Measurements from ENCODE around the gene ARHGEF7. TPM values are rescaled to one million over a fixed set of nuclear protein-coding genes. Genes with fewer than 3 reads are reported as not detected.

Gene ARHGEF7
- total RNA-seq, 1 donor from 2014 or later = 146 TPM

GRCh38 chr13:111322001-111322915 lies 207.1 kb downstream of the ARHGEF7 start:
- no peak for DNase-seq (ENCODE audit: low spot score)
- intact Hi-C loops (cut with DNase I) = no loop called here
- ATAC-seq = no peak

DNA sequence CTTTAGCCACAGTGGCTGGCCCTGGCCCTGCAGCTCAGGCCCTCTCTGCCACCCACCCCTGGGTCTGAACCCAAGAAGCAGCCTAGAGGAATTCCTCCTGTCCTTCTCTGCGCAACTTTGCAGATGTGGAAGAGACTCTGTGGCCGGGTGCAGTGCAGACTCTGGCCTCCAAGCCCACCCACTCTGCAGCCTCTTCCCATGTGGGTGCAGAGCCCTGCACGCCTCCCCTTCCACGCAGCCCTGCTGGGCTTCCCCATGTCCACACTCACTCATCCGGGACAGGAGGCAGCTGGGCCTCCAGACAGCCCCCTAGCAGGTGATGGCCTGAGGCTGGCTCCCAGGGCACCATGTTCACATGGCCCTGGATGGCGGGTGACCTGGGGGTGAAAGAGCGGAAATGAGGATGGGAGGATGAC lies 207.8 kb downstream of the ARHGEF7 start:
- intact Hi-C loops (cut with DNase I) = no loop called here
- no peak for DNase-seq (ENCODE audit: low spot score)
- no peak for ATAC-seq

DNA sequence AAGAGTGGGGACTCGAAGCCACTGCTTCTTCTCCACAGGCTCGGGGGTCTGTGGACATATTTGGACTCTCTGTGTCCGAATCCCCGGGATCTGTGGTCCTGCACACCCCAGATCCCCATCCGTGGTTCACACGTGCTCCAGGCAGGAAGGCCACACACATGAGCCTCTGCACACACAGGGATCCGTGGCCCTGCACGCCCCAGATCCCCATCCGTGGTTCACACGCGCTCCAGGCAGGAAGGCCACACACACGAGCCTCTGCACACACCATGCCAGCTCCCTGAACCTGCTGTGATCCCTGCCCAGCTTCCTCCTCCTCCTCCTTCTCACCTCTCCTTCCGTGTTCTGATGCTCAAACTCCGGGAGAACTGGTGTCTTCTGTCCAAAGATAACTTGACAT lies 208.4 kb downstream of the ARHGEF7 start:
- intact Hi-C loops (cut with DNase I) = no loop called here
- ATAC-seq (no peak), DNase-seq (ENCODE audit: low spot score) (no peak)

DNA sequence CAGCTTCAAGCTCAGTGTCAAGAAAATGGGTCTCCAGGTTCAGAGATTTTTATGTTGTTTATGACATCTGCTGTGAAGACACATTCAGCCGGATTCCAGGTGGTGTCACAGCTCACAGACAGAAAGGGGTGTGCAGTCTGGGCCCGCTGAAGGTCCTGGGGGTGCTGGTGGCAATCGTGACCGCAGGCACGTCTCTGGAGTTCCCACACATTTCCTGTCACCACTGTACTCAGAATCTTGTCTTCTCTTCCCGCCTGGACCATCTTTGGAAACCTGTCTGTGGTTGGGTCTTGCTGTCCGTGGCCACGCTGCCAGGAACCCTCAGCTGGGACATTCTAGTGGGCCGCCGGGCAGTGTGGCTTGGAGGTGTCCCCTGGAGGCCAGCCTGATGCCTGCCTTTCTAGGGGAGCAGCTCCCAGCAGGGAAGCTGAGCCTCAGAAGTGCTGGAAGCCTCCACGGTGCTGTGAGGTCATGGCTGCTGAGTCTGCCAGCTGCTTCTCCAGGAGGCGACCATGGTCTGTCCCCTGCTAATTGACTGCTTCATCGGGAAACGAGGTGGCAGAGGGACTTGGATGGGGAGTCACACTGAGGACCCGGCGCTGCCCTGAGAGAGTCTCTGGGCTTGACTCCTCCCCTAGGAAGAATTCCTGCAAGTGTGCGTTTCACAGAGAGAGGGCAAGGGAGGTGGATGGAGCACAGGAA lies 209.0 kb downstream of the ARHGEF7 start:
- no peak for DNase-seq (ENCODE audit: low spot score)
- intact Hi-C loops (cut with DNase I) = no loop called here
- ATAC-seq = no peak

DNA sequence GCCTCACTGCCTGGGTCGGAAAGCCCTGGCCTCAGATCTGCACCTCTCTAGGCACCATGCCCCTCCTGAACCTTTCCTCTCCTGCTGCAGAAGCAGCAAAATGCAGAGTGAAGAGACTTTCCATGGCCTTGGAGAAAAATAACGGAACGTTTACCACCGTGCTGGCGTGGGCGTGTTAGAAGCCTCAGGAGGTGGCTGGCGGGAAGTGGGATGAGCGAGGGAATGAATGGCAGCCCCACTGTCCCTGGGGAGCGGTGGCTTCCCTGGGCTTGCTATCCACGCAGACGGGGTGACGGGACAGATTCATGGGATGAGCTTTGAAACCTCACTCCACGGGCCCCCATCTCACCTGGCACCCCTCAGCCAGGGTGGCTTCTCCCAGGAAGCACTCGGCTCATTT lies 209.6 kb downstream of the ARHGEF7 start:
- ATAC-seq (no peak), DNase-seq (ENCODE audit: low spot score) (no peak)
- intact Hi-C loops (cut with DNase I) = no loop called here

DNA sequence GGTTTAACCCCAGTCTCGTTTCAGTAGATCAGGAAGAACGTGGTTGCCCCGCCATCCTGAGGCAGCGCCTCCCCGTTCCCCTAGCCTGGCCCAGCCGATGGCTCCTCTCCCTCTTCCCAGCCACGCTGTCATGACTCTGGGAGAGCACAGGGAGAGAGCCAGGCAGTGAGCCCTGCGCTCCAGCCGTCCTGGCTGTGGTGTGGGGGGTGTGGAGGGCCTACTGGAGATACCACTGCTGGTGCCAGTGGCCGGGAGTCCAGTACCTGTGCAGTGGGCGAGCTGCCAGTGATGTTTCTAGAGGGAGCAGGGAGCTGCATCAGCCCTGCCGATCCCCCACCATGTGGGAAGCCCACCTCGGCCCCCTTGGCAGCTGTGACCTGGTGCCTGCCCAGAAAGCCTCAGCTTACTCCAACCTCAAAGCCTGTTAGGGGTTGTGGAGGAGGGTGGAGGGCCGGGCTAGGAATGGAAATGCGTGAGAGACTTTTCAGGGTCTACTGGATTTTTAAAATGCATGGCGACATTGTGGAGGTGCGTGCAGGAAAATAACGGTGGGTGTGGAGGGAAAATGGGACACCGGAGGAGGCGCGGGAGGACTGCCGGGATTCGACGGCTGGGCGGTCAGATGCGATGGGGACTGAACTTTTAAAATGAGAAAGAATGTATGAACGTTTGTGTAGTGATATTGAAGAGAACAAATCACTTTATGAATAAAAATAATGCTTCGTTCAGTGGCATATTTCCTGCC lies 210.2 kb downstream of the ARHGEF7 start:
- no peak for DNase-seq (ENCODE audit: low spot score)
- intact Hi-C loops (cut with DNase I) = no loop called here
- ATAC-seq = no peak

GRCh38 chr13:111325941-111326620 lies 211.0 kb downstream of the ARHGEF7 start:
- ATAC-seq (no peak), DNase-seq (ENCODE audit: low spot score) (no peak)
- intact Hi-C loops (cut with DNase I) = no loop called here

GRCh38 chr13:111326621-111326965 lies 211.5 kb downstream of the ARHGEF7 start:
- ATAC-seq = no peak
- intact Hi-C loops (cut with DNase I) = no loop called here
- DNase-seq (ENCODE audit: low spot score) = no peak

DNA sequence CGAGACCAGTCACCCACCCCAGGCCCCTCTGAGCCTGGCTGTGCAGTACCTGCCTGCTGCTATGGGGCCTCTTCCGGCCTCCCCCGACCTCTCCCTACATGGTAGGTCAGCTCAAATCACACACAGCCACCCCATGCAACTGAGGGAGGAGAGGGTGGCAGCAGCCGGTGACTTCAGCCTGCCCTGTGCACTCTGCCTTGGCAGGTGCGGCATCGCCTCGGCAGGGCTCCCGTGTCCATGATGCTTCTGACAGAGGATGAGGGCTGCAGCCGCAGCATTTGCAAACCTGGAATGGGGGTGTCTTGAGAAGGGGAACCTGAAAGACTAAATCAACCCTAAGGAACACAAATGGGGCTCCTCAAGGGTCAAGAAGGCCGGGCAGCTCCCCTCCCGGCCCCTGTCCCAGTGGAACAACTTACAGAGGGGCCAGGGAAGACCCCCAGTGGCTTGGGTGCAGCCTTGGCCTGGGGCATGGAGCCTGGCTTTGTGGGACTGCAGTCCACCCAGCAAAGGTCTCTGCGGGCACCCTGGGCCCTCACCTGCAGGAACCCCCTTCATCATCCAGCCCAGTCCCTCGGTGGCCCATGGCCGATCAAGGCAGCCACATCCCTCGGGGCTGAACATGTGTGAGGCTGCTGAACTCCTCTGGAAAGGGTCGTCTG lies 212.0 kb downstream of the ARHGEF7 start:
- intact Hi-C loops (cut with DNase I) = no loop called here
- ATAC-seq = no peak
- no peak for DNase-seq (ENCODE audit: low spot score)

GRCh38 chr13:111327730-111328573 lies 212.8 kb downstream of the ARHGEF7 start:
- intact Hi-C loops (cut with DNase I) = no loop called here
- no peak for DNase-seq (ENCODE audit: low spot score)
- ATAC-seq = no peak

- intact Hi-C loops (cut with DNase I) = no loop called here
- no peak for DNase-seq (ENCODE audit: low spot score)
- ATAC-seq = no peak
These were observed 213.7 kb downstream of the ARHGEF7 start for GRCh38 chr13:111328574-111329410.

DNA sequence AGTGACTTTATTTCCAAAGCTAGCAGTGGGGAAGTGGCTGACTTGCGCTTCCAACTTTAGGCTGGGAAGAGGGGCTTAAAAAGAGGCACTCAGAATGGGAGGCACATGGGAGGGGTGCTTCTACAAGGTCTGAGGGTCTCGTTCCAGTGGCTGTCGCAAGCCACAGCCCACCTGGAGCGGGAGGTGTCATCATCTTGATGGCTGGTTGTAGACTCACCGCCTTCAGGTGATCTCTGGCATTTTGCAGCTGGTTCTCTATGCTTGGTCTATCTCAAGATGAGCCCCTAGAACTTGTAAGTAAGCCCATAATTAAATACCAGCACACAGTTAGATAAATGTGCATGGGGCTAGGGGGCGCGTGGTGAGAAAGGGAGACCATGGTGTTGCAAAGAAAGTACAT lies 214.5 kb downstream of the ARHGEF7 start:
- ATAC-seq (no peak), DNase-seq (ENCODE audit: low spot score) (no peak)
- intact Hi-C loops (cut with DNase I) = no loop called here

- no peak for ATAC-seq
- intact Hi-C loops (cut with DNase I) = no loop called here
- DNase-seq (ENCODE audit: low spot score) = no peak
These were observed 215.0 kb downstream of the ARHGEF7 start for GRCh38 chr13:111330066-111330610.

DNA sequence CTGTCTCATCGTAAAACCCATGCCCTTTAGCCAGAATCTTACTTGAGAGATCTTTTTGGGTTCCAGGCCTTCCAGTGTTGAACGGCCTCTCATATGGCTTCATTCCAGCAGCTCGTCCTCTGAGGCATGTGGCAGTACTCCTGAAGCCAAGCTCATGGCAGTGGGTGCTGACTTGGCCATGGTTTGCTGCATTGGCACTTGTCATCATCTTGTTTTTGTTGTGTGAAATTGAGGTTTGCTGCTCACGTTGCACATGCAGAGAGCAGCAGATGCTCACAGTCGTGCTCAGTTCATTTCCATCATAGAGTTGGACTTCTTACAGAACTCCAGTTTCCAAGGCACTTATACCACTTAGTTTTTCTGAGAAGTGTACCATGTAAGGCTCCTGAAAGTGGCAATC lies 220.2 kb downstream of the ARHGEF7 start:
- DNase-seq (ENCODE audit: low spot score) = no peak
- intact Hi-C loops (cut with DNase I) = no loop called here
- no peak for ATAC-seq

DNA sequence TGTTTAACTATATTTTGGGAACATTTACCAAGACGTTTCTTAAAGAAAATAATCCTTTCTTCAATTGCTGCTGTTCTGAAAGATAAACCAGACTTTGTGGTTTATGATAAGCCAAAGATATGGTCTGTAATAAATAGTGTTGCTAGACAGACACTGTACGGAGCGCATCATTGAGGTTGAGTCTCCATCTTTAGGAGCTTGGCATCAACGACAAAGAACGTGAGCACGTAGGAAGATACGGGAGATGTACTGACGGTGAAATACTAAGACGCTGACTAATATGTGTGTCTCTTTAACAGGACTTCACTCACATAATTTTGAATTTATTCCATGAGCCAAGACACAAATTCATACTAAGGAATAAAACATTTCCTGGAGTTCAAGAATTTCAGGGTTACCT lies 221.6 kb downstream of the ARHGEF7 start:
- ATAC-seq = no peak
- DNase-seq (ENCODE audit: low spot score) = no peak
- intact Hi-C loops (cut with DNase I) = no loop called here

GRCh38 chr13:111337206-111337605 lies 222.1 kb downstream of the ARHGEF7 start:
- DNase-seq (ENCODE audit: low spot score) = no peak
- no peak for ATAC-seq
- intact Hi-C loops (cut with DNase I) = no loop called here

DNA sequence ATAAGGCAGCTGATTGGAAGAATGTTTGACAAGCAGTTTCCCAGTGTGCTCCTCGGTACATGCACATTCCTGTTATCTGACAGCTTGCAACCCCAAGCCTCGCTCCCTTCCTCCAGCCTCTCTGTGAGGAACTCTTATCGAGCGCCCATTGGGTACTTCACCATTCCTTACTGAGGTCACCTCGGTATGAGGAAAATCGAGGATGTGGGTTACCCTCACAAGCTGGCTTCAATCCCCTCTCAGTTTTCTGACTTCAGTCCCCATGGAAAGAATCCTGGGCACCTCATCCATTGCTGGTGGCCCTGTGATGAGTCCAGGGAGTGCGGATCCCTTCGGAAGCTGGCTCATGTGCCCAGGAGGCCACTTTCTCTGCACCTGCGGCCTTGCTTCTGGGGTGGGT lies 222.6 kb downstream of the ARHGEF7 start:
- intact Hi-C loops (cut with DNase I) = no loop called here
- DNase-seq (ENCODE audit: low spot score) = no peak
- no peak for ATAC-seq
